ENCODE data around the gene PPP1R36. TPM values are rescaled to one million over a fixed set of nuclear protein-coding genes. Genes with fewer than 3 reads are reported as not detected.

The PPP1R36 gene
- not detected for total RNA-seq

DNA sequence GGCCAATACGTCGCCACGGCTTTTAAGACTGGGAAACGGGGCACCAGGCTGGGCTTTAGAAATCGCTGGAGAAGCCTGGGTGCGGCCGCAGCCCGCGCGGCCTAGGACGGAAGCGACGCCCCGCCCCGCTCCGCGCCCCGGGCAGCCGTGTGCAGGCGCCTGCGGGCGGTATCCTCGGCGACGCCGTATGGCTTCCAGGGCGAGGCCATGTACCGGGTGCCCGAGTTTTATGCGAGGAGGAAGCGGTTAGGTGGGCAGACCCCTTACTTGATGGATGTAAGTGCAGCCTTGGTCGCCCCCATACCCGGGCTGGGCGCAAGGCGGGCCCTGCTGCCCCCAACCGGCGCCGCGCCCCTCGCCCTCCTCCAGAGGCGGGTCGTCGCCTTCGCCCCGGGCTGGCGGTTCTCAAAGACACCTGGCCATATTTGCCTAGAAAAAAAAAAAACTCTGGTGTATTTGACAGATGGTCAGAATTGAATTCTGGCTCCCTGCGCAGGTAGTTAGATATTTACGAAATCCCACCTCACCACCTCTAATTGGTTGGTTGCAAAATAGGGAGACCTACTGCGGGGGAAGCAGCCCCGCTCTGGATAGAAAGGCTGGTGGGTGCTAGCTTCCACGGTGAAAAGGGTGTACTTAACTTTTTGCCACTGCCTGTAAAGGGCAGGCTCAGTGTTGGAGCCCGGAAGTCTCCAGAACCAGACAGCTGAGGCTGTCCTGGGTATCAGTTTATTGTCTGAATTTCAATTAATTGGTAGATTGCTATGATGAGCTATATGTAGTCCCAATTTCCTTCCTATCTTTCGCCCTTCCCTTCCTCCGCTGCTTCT lies at the start of gene PPP1R36:
PPP1R36 (plus strand) TSS at position 171 of the 830 bp plus-strand sequence; CDS start at position 208, 37 bp downstream.
- TF ChIP-seq CTCF (IDR thresholded peaks at IDR 0.05), result no peak
- Histone ChIP-seq H3K4me1 (peaks cover 0 to 9% of the 10 kb centered on the region in 2 donors), H3K4me3 (peak within 1 kb of the TSS; percentile 9 to 56), H3K36me3 (peaks cover 0 to 2% of the 10 kb centered on the region in 2 donors), H3K9me3 (no peaks in the 10 kb centered on the region), H3K27ac (no peak within 1 kb of the TSS), H3K27me3 (no peaks in the 10 kb centered on the region)
- intact Hi-C loops (cut with DNase I), result loop anchor here (10.0 kb wide), 1 partner anchor 365 kb away; the partner anchor contains the start of gene CHURC1
- no peak for DNase-seq (ENCODE audit: low spot score in 2 of 2)

DNA sequence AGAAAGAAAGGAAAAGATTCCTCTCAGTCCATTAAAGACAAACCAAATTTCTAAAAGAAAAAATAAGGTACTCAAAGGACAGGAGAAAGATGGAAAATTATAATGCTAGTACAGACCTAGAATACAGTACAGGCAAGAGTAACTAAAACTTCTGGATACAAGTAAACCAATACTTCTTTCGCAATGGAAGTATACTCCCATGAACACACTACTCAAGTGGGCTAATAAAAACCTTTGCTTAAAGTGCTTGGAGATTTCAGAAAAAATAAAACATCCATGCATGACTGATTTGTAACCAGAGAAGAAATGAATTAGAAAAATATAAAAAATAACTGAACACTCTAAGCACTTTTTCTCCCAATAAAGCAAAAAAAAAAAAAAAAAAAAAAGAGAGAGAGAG lies 49.7 kb upstream of the PPP1R36 start:
- H3K4me1 ChIP-seq, result peaks cover 13 to 26% of the 10 kb centered on the region in 2 donors
- no peaks in the 10 kb centered on the region for H3K9me3 ChIP-seq
- no peak overlapping the region for H3K4me3 ChIP-seq
- no peak overlapping the region for H3K27ac ChIP-seq
- intact Hi-C loops (cut with DNase I), result loop anchor here (2.0 to 10.0 kb wide), 2 partner anchors 55 to 855 kb away; partner anchors contain the start of gene WDR89
- TF ChIP-seq CTCF (IDR thresholded peaks at IDR 0.05), result no peak
- no peak for DNase-seq (ENCODE audit: low spot score in 2 of 2)
- no peaks in the 10 kb centered on the region for H3K27me3 ChIP-seq
- peaks cover 0 to 3% of the 10 kb centered on the region in 2 donors for H3K36me3 ChIP-seq

DNA sequence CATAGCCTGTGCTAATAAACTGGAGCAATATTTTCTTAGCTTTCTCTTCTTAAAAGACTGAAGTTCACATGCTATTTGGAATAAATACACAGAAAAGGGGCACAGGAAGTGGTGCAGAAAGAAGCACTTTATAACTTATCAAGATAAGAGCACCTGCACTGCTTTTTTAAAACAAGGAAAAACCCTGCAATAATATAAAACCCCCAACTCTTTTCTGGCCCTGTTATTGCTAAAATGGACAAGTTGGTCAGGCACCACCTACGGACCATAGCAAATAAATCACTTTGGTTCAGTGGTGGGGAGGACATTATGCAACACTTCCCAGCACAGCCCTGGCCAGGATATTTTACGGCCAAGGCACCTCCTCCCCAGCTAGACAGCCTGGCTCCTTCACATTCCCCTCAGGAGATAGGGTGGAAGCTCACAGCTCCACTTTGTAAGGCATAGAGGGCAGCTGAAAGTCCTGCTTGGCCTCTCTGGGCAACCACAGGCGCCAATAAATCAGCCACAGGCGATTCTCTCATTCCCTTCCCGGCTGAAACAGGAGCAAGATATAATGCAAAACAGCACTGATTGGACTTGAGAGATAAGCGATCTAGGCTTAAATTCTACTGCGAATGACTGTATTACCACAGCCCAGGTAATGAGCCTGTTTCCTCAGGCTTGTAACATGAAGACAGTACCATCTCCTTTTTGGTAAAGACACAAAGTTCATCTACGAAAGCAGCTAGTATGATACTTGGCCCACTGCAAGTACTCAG lies 48.2 kb upstream of the PPP1R36 start:
- Histone ChIP-seq H3K9me3 (no peaks in the 10 kb centered on the region), H3K4me1 (peaks cover 13 to 35% of the 10 kb centered on the region in 2 donors), H3K4me3 (peak overlapping the region; percentile 91 to 94), H3K27me3 (no peaks in the 10 kb centered on the region), H3K36me3 (no peaks in the 10 kb centered on the region), H3K27ac (peak overlapping the region; percentile 99)
- TF ChIP-seq CTCF (IDR thresholded peaks at IDR 0.05), result peak in 1 of 3 experiments; percentile 7
- intact Hi-C loops (cut with DNase I), result loop anchor here (2.0 to 10.0 kb wide), 2 partner anchors 57 to 857 kb away; partner anchors contain the start of gene WDR89
- DNase-seq (ENCODE audit: low spot score in 2 of 2), result peak in 1 of 2 donors; percentile 82

DNA sequence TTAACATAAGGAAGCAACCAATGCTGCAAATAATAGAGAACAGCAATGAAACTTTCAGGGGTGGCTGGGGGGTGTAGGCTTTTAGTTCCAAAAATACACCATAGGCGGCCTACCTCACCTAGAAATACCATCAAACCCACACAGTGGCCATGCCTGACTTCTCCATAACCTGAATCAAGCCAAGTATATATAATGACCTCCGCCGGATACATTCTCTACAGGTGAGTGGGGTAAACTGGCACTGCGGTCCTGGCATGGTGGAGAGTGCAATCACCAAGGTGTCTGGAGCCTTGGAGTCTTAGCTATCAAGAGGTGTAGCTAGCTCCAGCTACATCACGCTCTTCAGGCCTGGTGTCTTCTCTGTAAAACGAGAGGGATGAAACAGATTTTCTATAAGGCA lies 47.3 kb upstream of the PPP1R36 start:
- no peak for DNase-seq (ENCODE audit: low spot score in 2 of 2)
- intact Hi-C loops (cut with DNase I), result loop anchor here (10.0 kb wide), 1 partner anchor 858 kb away; the partner anchor contains the start of gene WDR89
- no peak for TF ChIP-seq CTCF (IDR thresholded peaks at IDR 0.05)
- H3K27ac ChIP-seq, result peak overlapping the region; percentile 99
- no peaks in the 10 kb centered on the region for H3K9me3 ChIP-seq
- H3K27me3 ChIP-seq, result no peaks in the 10 kb centered on the region
- peaks cover 13 to 43% of the 10 kb centered on the region in 2 donors for H3K4me1 ChIP-seq
- peak overlapping the region; percentile 91 to 94 for H3K4me3 ChIP-seq
- H3K36me3 ChIP-seq, result no peaks in the 10 kb centered on the region

GRCh38 chr14:64502887-64503433 lies 46.8 kb upstream of the PPP1R36 start:
- intact Hi-C loops (cut with DNase I), result loop anchor here (1.0 to 10.0 kb wide), 2 partner anchors 37 to 858 kb away; partner anchors contain the start of genes HSPA2 and WDR89
- H3K9me3 ChIP-seq, result no peaks in the 10 kb centered on the region

More at GRCh38 chr14:64502887-64503433, 46.8 kb upstream of the PPP1R36 start:
- Histone ChIP-seq H3K4me3 (peak overlapping the region; percentile 91 to 94), H3K4me1 (peaks cover 13 to 44% of the 10 kb centered on the region in 2 donors), H3K36me3 (no peaks in the 10 kb centered on the region), H3K27ac (peak overlapping the region; percentile 99), H3K27me3 (no peaks in the 10 kb centered on the region)
- TF ChIP-seq CTCF (IDR thresholded peaks at IDR 0.05), result no peak
- no peak for DNase-seq (ENCODE audit: low spot score in 2 of 2)
